HepG2 (cell line): ENCODE results near the gene GFOD1. TPM values are rescaled to one million over a fixed set of nuclear protein-coding genes. Genes with fewer than 3 reads are reported as not detected.

Experiments
- CC2D1A ChIP-seq: sonication (generic); formaldehyde crosslinking; IDR thresholded peaks from 2 replicates; pipeline ENCODE4 v1.8.1; 2023; ENCODE audit warnings: mild to moderate bottlenecking, missing genetic modification reagents
- GABPB1 ChIP-seq: IDR thresholded peaks from 2 replicates; pipeline ENCODE4 v1.6.1; 2016; ENCODE audit warnings: mild to moderate bottlenecking, missing genetic modification reagents, moderate library complexity, missing compliant biosample characterization
- HDAC6 ChIP-seq: fragments of 200-600 bp; sonication (generic); IDR thresholded peaks from 2 replicates; pipeline ENCODE4 v1.7.0; 2017; ENCODE audit warnings: mild to moderate bottlenecking, antibody characterized with exemption, low read length, low read depth
- JUN ChIP-seq: sonication (generic); formaldehyde crosslinking; IDR thresholded peaks from 2 replicates; pipeline ENCODE4 v1.4.0; 2020; ENCODE audit warnings: mild to moderate bottlenecking, missing genetic modification reagents
- KDM3A ChIP-seq: IDR thresholded peaks from 2 replicates; pipeline ENCODE4 v1.6.1; 2018; ENCODE audit warnings: low read depth, missing compliant biosample characterization
- MAF1 ChIP-seq: sonication (generic); formaldehyde crosslinking; IDR thresholded peaks from 2 replicates; pipeline ENCODE4 v1.5.0; 2020; ENCODE audit warnings: missing genetic modification reagents, borderline replicate concordance
- MTA1 ChIP-seq: sonication (generic); formaldehyde crosslinking; IDR thresholded peaks from 2 replicates; pipeline ENCODE4 v1.4.0; 2020; ENCODE audit warnings: missing genetic modification reagents, mild to moderate bottlenecking, borderline replicate concordance
- MTF2 ChIP-seq: sonication (generic); formaldehyde crosslinking; IDR thresholded peaks from 2 replicates; pipeline ENCODE4 v1.5.0; 2020; ENCODE audit warnings: missing genetic modification reagents, borderline replicate concordance
- MXD4 ChIP-seq: IDR thresholded peaks from 2 replicates; pipeline ENCODE4 v1.6.1; 2016; ENCODE audit warnings: mild to moderate bottlenecking, missing biosample characterization, missing genetic modification reagents
- MXI1 ChIP-seq: IDR thresholded peaks from 3 replicates; pipeline ENCODE4 v1.6.1; 2012; ENCODE audit warnings: low read depth, low read length, inconsistent platforms, borderline replicate concordance
- PREB ChIP-seq: sonication (generic); formaldehyde crosslinking; IDR thresholded peaks from 2 replicates; pipeline ENCODE4 v1.4.0; 2020; ENCODE audit warnings: missing genetic modification reagents
- SCMH1 ChIP-seq: sonication (generic); formaldehyde crosslinking; IDR thresholded peaks from 2 replicates; pipeline ENCODE4 v1.9.0; 2021; ENCODE audit warnings: missing genetic modification reagents, mild to moderate bottlenecking, borderline replicate concordance
- SNRNP70 ChIP-seq: fragments of 200-400 bp; formaldehyde crosslinking; IDR thresholded peaks from 2 replicates; pipeline ENCODE4 v1.6.1; 2017; ENCODE audit warnings: mild to moderate bottlenecking, low read depth, low read length, moderate library complexity
- TBL1XR1 ChIP-seq: fragments of 150-350 bp; IDR thresholded peaks from 2 replicates; pipeline ENCODE4 v1.6.1; 2014; ENCODE audit warnings: borderline replicate concordance, low read length; ENCODE audit not compliant: partially characterized antibody
- ZBTB39 ChIP-seq: sonication (generic); formaldehyde crosslinking; IDR thresholded peaks from 2 replicates; pipeline ENCODE4 v1.5.0; 2020; ENCODE audit warnings: missing genetic modification reagents
- ZBTB4 ChIP-seq: sonication (generic); formaldehyde crosslinking; IDR thresholded peaks from 2 replicates; pipeline ENCODE4 v1.4.0; 2020; ENCODE audit warnings: missing genetic modification reagents, mild to moderate bottlenecking, borderline replicate concordance
- ZIK1 ChIP-seq: sonication (generic); formaldehyde crosslinking; IDR thresholded peaks from 2 replicates; pipeline ENCODE4 v1.5.0; 2020; ENCODE audit warnings: mild to moderate bottlenecking, low read depth, missing genetic modification reagents, borderline replicate concordance
- ZNF331 ChIP-seq: sonication (generic); formaldehyde crosslinking; IDR thresholded peaks from 2 replicates; pipeline ENCODE4 v1.4.0; 2020; ENCODE audit warnings: missing genetic modification reagents
- ZNF510 ChIP-seq: sonication (generic); formaldehyde crosslinking; IDR thresholded peaks from 2 replicates; pipeline ENCODE4 v1.4.0; 2020; ENCODE audit warnings: low read depth, mild to moderate bottlenecking, missing genetic modification reagents
- ZNF678 ChIP-seq: sonication (generic); formaldehyde crosslinking; IDR thresholded peaks from 2 replicates; pipeline ENCODE4 v1.4.0; 2020; ENCODE audit warnings: mild to moderate bottlenecking, missing genetic modification reagents
- ZNF772 ChIP-seq: sonication (generic); formaldehyde crosslinking; IDR thresholded peaks from 2 replicates; pipeline ENCODE4 v1.5.0; 2020; ENCODE audit warnings: mild to moderate bottlenecking, missing genetic modification reagents
- ZUFSP ChIP-seq: sonication (generic); formaldehyde crosslinking; IDR thresholded peaks from 2 replicates; pipeline ENCODE4 v1.9.0; 2021; ENCODE audit warnings: missing genetic modification reagents, mild to moderate bottlenecking, borderline replicate concordance
- polyA plus RNA-seq, 8 experiments: library from polyadenylated mRNA; depleted of rRNA in 3 of 8; stranded (reverse) in 7 of 8; unstranded in 1 of 8; fragments of >200 nt; fragmentation: Illumina TruSeq in 4 of 8; extraction: Trizol in 4 of 8; gene quantifications; 2 replicates each; pipeline versions ENCODE4 v1.2.1 to v1.2.3, GENCODE V29; 2011 to 2016; ENCODE audit warnings: low read depth in 4 of 8, missing spikeins in 1 of 8, mixed read lengths in 1 of 8; ENCODE audit not compliant: insufficient read depth in 1 of 8
- total RNA-seq, 5 experiments: library from RNA; depleted of rRNA; stranded (reverse); fragments of >200 nt; fragmentation: Illumina TruSeq; extraction: Trizol; gene quantifications; 2 replicates each; pipeline ENCODE4 v1.2.3, GENCODE V29; 2016; ENCODE audit warnings: low read depth in 1 of 5

The GFOD1 gene
- total and polyA plus RNA-seq, 2 of the 13 experiments (the other 11 are each of a cell fraction or from before 2014, with no cell fraction given) = 1.9 to 6.4 TPM

- TF ChIP-seq ZUFSP (CRISPR knock-in tag) (no peak), MAF1 (peak; percentile 52; the same call in 1 of the 2 replicates), ZBTB39 (CRISPR knock-in tag) (no peak), PREB (CRISPR knock-in tag) (no peak), MXI1 (0 out of 3 replicates have a peak, but pooled peaks have one; percentile 21), ZNF772 (CRISPR knock-in tag) (no peak), JUN (CRISPR knock-in tag) (no peak), GABPB1 (CRISPR knock-in tag) (peak; percentile 10; the same call in 1 of the 2 replicates), ZNF510 (CRISPR knock-in tag) (no peak), SNRNP70 (no peak), KDM3A (CRISPR knock-in tag) (0 out of 2 replicates have a peak, but pooled peaks have one; percentile 16), MXD4 (CRISPR knock-in tag) (0 out of 2 replicates have a peak, but pooled peaks have one; percentile 11), CC2D1A (no peak), ZNF678 (CRISPR knock-in tag) (peak; percentile 83; the same call in 1 of the 2 replicates), ZBTB4 (CRISPR knock-in tag) (no peak), HDAC6 (0 out of 2 replicates have a peak, but pooled peaks have one; percentile 91), SCMH1 (CRISPR knock-in tag) (no peak), MTF2 (CRISPR knock-in tag) (0 out of 2 replicates have a peak, but pooled peaks have one; percentile 54), TBL1XR1 (no peak), ZNF331 (0 out of 2 replicates have a peak, but pooled peaks have one; percentile 23), MTA1 (CRISPR knock-in tag) (0 out of 2 replicates have a peak, but pooled peaks have one; percentile 32), ZIK1 (0 out of 2 replicates have a peak, but pooled peaks have one; percentile 30)
Observed at GRCh38 chr6:13486679-13487121, 700 bp downstream of the GFOD1 start (continued).
